Measurements from ENCODE around the gene GTF3C6.
"Not testable (repeated sequence)": the region's sequence is repeated elsewhere in the genome, so short reads cannot be mapped to it uniquely, and the experiment has no call there.

GTF3C6 gene

DNA sequence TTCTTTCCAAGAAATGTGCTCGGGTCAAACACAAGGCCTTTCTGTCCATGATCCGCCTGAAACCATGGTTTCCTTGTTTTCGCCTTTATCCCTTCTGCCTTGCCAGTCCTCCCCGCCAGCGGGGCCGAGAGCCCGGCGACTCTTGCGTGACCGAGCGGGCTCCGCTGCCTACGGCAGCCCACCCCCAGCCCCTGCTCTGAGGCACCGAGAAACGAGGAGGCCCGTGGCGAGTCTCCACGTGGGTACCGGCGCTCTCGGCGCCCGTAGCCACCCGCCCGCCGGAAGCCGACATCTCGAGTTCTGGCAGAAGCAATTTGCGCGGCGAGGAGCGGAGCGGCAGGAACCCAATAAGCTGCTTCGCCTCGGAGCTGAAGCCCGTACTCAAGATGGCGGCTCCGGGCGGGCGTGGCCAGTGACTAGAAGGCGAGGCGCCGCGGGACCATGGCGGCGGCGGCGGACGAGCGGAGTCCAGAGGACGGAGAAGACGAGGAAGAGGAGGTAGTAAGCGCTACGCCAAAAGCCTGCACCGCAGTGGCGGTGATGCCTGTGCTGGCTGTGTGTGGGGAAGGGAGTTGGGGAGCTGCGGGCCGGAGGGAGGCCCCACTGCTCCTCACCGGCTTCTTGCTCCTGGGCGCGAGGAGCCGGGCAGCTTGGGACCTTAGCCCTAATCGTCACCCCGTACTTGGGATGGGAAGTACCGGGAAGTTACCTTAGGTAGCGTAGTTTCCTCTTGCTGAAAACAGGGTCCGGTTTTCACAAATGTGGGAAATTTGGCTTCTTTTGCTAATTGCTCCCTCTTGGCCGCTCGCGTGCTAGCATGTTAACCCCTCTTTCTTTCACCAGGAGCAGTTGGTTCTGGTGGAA, at the start of gene GTF3C6:
Gene GTF3C6, plus strand, starts transcription at position 378 of the 864 bp plus-strand sequence. Its CDS starts 64 bp downstream, at position 442.
- peak; percentile 87 for DNase-seq (ENCODE audit: low read depth)

DNA sequence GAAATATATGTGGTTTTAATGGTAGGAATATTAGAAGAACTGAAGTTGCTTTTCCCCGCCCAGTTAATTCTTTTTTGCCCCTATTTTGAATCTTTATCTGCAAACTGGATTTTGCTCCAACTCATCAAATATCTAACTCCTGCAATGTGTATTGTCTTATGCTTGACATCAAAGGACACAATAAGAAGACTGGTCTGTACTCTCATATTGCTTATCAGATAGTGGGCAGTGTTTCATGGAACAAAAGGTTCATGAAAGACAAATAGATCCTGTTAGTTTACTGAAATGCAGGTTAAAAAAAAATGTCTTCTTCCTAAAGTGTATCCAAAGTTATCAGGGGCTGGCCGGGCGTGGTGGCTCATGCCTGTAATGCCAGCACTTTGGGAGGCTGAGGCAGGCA, 27.7 kb upstream of the GTF3C6 start:
- DNase-seq (ENCODE audit: low read depth): no peak

GRCh38 chr6:110933912-110934311, 24.6 kb upstream of the GTF3C6 start:
- no peak for DNase-seq (ENCODE audit: low read depth)

DNA sequence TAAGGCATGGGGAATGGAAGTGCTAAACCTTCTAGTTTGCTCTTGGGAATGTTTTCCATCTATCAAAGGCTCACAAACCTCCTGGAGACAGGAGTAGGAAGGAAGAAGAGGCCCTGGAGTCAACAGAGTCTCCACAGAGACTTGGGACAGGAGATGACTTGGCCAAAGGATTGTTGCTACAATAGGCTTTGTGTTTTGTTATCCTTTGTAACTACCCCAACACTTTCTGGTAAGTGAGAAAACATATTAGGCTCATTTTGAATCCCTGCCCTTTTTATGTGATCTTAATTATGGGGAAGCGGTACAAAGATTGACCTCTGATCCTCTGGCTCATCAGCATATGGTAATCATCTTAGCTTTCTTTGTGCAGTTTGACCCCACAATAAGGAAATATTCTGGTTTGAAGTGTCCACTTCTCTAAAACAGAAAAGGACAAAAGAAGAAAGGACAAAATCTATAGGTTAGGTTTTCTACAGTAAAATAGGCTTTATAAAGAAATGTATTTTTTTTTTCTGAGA, 24.1 kb upstream of the GTF3C6 start:
- no peak for DNase-seq (ENCODE audit: low read depth)

- DNase-seq (ENCODE audit: low read depth): no peak
Measured at GRCh38 chr6:110935171-110935570, 23.3 kb upstream of the GTF3C6 start.

DNA sequence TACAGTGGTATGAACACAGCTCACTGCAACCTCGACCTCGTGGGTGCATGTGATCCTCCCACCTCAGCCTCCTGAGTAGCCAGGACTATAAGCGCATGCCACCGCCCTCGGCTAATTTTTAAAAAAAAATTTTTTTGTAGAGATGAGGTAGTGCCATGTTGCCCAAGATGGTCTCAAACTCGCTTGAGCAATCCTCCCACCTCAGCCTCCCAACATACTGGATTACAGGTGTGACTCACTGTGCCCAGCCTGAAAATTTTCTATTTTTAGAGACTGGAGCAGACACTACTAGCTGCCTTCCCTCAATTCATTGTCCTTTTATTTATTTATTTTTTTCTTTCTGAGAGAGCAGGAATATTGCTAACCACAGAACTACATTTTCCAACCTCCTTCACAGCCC, 20.3 kb upstream of the GTF3C6 start:
- no peak for DNase-seq (ENCODE audit: low read depth)

DNA sequence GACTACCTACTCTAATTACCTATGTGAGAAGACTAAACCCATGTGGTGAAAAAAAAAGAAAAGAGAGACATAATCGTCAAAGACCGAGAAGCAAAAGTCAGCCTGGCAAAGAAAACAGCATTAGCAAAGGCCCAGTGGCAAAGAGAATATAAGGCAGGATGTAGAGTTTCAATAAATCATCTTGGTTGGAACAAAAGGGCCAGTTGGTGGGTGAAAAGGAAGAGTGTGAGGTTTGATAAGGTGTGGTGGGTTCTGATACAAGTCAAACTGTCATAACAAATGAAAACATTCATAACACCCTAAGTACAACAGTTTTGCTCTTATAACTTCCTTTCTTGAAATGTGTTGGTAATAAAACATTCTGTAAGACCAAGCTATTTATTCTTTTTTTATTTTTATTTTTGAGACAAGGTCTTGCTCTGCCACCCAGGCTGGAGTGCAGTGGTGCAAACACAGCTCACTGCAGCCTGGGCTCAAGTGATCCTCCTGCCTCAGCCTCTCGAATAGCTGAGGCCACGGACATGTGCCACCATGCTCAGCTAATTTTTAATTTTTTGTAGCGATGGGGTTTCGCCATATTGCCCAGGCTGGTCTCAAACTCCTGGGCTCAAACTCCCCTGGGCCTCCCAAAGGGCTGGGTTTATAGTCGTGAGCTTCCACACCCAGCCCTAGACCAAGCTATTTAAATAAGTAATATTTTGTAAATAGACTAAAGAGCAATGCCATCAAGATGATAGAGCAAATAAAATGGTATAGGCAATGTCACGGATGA, 18.9 kb upstream of the GTF3C6 start:
- DNase-seq (ENCODE audit: low read depth): no peak

GRCh38 chr6:110944681-110945151, 13.8 kb upstream of the GTF3C6 start:
- no peak for DNase-seq (ENCODE audit: low read depth)

DNA sequence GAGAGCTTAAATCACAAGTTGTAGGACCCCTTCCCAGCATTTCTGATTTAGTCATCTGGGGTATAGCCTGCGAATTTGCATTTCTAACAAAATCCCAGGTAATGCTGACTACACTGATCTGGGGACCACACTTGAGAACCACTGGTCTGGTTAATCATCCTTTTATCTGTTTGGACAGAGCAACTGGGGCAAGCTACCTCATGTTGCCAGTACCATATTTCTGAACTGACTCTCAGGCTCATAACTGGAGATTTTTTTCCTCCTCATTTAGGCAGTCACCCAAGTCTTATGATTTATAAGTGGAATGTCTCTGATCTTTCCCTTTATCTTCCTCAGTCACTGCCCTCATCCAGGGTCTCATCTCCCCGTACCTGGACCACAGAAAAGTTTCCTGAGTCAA, 12.0 kb upstream of the GTF3C6 start:
- no peak for DNase-seq (ENCODE audit: low read depth)

- DNase-seq (ENCODE audit: low read depth): no peak
Measured at GRCh38 chr6:110949679-110950285, 8.7 kb upstream of the GTF3C6 start.

GRCh38 chr6:110950440-110950839, 8.1 kb upstream of the GTF3C6 start:
- no peak for DNase-seq (ENCODE audit: low read depth)

DNA sequence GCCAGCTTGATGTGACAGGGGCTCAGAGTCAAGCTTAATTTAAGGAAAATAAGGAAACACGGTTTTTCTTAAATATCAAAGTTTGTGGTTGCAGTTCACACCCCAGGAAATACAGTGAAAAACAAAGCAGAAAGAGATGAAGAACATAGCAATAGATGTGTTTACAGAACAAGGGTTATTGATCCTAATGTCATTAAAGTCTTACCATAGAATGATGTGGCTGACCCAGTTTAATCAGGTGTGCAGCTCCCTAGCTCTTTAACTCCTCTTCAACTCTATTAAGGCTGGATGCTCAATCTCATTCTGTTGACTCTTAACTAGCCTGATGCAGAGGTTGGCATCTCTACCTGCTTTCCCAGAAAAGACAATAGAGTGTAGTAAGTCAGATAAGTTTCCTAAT, 7.5 kb upstream of the GTF3C6 start:
- no peak for DNase-seq (ENCODE audit: low read depth)

GRCh38 chr6:110951986-110952794, 6.3 kb upstream of the GTF3C6 start:
- DNase-seq (ENCODE audit: low read depth): no peak

GRCh38 chr6:110953633-110954303, 4.7 kb upstream of the GTF3C6 start:
- no peak for DNase-seq (ENCODE audit: low read depth)

DNA sequence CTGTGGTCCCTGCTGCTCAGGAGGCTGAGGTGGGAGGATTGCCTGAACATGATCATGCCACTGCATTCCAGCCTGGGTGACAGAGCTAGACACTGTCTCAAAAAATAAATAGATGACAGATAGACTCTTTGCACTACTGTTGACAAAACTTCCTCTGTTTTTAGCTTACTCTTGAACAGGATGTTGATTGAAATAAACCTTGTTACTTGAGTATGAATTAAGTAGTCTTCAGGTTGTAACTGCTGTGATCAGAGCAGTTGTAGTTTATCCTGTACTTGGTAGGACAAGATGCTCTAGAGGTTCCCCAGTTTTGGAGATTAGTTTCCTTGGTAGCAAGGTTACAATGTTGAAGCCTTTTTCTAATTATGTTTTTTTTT, 1.5 kb downstream of the GTF3C6 start:
- DNase-seq (ENCODE audit: low read depth): no peak

- DNase-seq (ENCODE audit: low read depth): not testable (repeated sequence)
Measured at GRCh38 chr6:110962636-110963035, 4.1 kb downstream of the GTF3C6 start.

DNA sequence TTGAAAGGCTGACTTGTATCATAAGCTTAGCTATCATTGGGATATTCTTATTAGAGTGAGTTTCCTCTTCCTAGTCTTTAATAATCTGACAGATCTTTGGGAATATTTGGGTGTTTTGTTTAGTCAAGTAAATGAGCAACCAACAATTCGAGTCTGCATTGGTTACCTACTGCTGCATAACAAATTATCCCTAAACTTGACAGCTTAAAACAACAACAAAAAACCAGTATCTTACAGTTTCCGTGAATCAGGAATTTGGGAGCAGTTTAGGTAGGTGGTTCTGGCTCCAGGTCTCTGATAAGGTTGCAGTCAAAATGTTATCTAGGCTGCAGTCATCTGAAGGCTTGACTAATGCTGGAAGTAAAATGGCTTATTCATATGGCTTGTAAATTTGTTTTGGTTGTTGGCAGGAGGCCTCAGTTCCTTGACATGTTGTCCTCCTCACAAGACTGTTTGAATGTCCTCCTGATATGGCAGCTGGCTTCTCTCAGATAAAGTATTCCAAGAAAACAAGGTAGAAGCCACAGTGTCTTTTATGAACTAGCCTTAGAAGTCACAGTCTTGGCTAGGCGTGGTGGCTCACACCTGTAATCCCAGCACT, 7.2 kb downstream of the GTF3C6 start:
- DNase-seq (ENCODE audit: low read depth): no peak

DNA sequence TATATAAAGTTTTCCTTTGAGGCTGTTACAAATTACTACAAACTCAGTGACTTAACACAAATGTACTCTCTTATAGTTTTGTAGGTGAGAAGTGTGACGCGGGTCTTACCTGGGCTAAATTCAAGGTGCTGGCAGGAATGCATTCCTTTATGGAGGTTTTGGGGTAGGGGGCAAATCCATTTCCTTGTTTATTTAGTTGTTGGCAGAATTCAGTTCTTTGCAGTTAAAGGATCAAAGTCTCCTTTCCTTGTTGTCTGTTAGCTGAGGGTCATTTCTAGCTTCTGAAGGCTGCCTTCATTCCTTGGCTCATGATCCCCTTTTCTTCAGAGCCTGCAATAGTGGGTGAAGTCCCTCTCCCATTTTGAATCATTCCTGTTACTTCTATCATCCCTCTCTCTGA, 10.2 kb downstream of the GTF3C6 start:
- DNase-seq (ENCODE audit: low read depth): not testable (repeated sequence)

DNA sequence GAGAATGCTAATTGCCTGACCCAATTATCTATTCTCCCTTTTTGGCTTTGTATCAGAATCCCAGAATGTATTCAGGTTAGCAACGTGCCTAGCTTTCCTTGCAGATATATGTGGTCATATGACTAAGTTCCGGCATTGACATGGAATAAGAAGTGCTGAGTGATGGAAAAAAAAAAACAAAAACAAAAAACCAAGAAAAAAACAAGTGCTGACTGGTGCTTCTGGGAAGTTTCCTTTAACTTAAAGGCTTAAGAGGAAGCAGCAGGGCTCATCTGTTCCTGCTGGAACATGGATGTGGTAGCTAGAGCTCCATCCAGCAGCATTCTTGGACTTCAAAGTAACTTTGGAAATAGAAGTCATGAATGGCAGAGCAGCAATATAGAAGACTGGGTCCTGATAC, 13.0 kb downstream of the GTF3C6 start:
- no peak for DNase-seq (ENCODE audit: low read depth)

DNA sequence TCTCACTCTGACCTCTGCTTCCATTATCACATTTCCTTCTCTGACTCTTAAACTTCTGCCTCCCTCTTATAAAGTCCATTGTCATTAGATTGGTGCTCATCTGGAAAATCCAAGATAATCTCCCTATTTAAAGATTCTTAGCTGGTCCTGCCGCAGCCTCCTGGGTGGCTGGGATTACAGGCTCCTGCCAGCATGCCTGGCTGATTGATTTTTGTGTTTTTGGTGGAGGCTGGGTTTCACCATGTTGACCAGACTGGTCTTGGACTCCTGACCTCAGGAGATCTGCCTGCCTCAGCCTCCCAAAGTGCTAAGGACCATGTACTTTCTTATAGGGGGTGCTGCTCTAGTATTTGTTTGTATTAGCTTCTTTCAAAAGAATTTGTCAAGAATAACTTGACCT, 18.1 kb downstream of the GTF3C6 start:
- no peak for DNase-seq (ENCODE audit: low read depth)

All from activated T-cell treated with anti-CD3 and anti-CD28 coated beads for 1 hour (primary cell).